Measurements from ENCODE around the gene PADI3.

Gene PADI3

DNA sequence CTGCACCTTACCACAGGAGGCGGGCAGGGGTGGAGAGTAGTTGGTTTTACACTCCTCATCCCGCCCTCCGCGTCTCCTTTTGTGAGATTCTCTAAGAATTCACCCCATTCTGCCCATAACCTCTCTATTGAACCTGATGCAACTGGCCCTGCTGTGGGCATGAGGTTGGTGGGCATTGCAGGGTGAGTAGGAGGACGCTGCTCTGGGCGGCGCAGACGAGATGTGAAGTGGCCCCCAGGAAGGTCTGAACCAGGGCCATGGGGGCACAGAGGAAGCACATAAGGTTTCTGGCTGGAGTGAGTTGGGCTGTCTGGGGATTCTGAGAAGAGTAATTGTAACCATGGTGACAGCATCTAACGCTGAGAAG is 35.1 kb upstream of the PADI3 start:
- H3K4me3 ChIP-seq (ENCODE audit: low read length): no peak overlapping the region
- TF ChIP-seq, protein P1, sequence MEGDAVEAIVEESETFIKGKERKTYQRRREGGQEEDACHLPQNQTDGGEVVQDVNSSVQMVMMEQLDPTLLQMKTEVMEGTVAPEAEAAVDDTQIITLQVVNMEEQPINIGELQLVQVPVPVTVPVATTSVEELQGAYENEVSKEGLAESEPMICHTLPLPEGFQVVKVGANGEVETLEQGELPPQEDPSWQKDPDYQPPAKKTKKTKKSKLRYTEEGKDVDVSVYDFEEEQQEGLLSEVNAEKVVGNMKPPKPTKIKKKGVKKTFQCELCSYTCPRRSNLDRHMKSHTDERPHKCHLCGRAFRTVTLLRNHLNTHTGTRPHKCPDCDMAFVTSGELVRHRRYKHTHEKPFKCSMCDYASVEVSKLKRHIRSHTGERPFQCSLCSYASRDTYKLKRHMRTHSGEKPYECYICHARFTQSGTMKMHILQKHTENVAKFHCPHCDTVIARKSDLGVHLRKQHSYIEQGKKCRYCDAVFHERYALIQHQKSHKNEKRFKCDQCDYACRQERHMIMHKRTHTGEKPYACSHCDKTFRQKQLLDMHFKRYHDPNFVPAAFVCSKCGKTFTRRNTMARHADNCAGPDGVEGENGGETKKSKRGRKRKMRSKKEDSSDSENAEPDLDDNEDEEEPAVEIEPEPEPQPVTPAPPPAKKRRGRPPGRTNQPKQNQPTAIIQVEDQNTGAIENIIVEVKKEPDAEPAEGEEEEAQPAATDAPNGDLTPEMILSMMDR (IDR thresholded peaks at IDR 0.05; ENCODE audit: insufficient read depth, low read depth, low read length, missing control alignments): no peak
- DNase-seq (ENCODE audit: low read depth): no peak

DNA sequence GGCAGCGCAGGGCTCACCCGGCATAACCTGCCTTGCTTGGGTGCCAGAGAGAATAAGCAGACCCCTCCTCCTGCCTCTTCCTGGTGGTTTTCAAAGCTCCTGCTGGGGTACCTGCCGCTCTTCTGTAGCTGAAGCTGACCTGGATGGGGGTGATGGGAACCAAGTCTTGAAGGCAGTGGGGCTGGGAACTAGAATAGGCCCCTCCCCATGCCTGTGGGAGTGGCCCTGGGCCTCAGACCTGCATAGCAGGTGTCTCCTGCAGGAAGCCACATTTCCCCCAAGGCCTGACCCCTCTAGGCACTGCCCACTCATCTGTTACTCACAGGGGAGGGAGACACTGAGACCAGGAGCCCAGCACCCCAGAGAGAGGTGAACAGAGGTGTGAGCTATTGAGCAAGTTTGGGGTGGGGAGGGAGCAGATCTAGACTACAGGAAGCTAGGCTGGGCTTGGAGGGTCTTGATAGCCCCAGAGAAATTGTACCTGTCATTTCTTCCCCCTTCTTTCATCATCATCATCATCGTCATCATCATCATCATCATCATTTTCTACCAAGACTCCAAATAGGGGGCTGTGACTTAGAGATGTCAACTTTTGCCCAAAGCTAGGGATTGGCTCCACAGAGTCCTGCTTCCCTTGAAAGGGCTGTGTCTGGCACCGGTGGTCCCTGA is 33.9 kb upstream of the PADI3 start:
- TF ChIP-seq, protein P1 (IDR thresholded peaks at IDR 0.05; ENCODE audit: insufficient read depth, low read depth, low read length, missing control alignments): no peak
- DNase-seq (ENCODE audit: low read depth): peak; percentile 75
- H3K4me3 ChIP-seq (ENCODE audit: low read length): no peak overlapping the region

DNA sequence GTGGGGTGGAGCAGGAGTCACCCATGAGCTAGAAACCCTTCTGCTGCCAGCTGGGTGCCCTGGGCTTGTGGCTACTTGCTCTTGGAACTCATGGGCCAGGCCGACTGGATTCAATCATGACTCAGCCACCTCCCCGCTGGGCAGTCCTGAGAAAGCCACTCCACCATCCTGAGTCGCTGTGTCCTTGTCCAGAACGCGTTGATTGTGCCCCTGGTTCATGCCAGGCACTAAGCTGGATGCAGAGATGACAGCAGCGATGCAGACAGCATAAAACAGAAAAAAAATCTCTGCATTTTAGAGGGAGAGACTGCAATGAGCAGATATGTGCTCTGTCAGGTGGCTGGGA is 33.4 kb upstream of the PADI3 start:
- H3K4me3 ChIP-seq (ENCODE audit: low read length): no peak overlapping the region
- TF ChIP-seq, protein P1 (IDR thresholded peaks at IDR 0.05; ENCODE audit: insufficient read depth, low read depth, low read length, missing control alignments): no peak
- peak; percentile 90 for DNase-seq (ENCODE audit: low read depth)

DNA sequence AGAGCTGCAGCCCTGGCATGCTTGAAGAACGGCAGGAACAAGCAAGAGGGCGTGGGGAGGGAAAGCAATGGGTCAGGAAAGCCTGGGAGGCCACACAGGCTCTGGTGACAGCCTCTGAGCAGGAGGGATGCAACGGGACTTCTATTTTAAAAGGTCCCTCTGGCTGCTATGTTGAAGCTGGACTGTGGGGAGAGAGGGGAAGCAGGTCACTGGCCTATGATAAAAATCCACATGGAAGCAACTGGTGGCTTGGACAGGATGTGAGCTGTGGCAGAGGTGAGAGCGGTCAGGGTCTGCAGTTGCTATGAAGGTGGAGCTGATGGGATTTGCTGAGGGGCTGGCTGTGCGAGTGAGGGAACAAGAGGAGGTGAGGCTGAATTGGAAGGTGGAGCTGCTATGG is 32.8 kb upstream of the PADI3 start:
- DNase-seq (ENCODE audit: low read depth): no peak
- H3K4me3 ChIP-seq (ENCODE audit: low read length): no peak overlapping the region
- TF ChIP-seq, protein P1 (IDR thresholded peaks at IDR 0.05; ENCODE audit: insufficient read depth, low read depth, low read length, missing control alignments): no peak

DNA sequence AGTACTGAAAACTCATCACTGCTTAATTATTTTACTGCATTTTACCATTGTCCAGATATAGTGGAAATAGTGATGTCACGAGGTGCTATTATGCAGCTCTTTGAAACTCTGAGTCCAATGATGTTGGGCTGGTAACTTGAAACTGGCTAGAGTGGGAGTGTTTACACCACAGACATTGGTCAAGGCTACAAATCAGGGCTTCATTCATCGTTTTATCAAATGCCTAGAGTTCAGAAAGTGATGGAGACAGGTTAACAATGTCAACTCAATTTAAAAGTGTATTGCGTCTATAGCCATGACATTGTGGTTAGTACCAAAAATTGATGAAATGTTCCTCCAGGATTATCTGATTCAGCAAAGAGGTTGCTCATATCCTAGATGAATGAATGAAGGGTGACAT is 31.3 kb upstream of the PADI3 start:
- TF ChIP-seq, protein P1 (IDR thresholded peaks at IDR 0.05; ENCODE audit: insufficient read depth, low read depth, low read length, missing control alignments): no peak
- H3K4me3 ChIP-seq (ENCODE audit: low read length): no peak overlapping the region
- no peak for DNase-seq (ENCODE audit: low read depth)

DNA sequence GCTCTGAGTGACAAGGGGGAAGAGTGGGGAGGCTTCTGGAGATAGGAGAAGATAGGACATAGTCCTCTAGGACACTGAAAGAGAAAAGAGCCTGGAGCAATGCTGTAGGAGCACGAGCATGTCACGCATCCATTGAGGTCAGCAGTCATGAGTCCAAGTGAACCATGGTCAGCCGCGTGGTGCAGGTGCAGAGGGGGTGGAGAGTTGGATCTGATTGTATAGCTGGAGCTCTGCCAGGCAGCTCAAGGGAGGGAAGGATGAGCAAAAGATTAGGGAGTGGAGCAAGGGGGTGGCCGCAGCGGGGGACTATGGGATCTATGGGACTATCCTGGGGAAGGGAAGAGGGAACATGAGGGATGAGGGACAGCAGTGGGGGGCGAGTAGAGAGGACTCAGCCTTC is 30.0 kb upstream of the PADI3 start:
- no peak overlapping the region for H3K4me3 ChIP-seq (ENCODE audit: low read length)
- TF ChIP-seq, protein P1 (IDR thresholded peaks at IDR 0.05; ENCODE audit: insufficient read depth, low read depth, low read length, missing control alignments): no peak
- DNase-seq (ENCODE audit: low read depth): no peak

DNA sequence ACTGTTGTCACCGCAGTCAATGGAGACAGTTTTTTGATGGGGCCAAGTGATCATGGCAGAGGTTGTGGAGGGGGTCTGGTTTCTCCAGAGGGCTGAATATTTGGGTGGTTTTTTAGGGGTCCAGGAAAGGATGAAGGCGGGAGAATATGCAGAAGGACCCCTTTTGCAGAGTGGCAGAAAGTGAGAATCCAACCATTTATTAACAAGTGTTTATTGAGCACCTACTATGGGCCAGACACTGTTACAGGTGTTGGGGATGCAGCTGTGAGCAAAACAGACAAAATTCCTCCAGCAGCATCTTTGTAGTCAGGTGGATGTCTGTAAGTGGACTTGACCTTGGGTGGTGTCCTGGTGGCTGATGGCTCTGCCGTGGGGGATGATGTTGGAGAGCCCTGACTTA is 28.6 kb upstream of the PADI3 start:
- no peak for DNase-seq (ENCODE audit: low read depth)

More for the DNA sequence above, 28.6 kb upstream of the PADI3 start:
- H3K4me3 ChIP-seq (ENCODE audit: low read length): no peak overlapping the region
- TF ChIP-seq, protein P1 (IDR thresholded peaks at IDR 0.05; ENCODE audit: insufficient read depth, low read depth, low read length, missing control alignments): no peak

Data from epithelial cell of esophagus (primary cell).